Stimulated activated CD8-positive, alpha-beta memory T cell treated with anti-CD3 and anti-CD28 coated beads, Interleukin-12 subunit alpha, Interleukin-12 subunit beta, amount 100 ng/mL, for 24 hours (primary cell): ENCODE data around the gene ACOT9.
"Not testable (repeated sequence)": the region's sequence is repeated elsewhere in the genome, so short reads cannot be mapped to it uniquely, and the experiment has no call there.

ENCODE experiments used
- DNase-seq: peaks from one replicate; pipeline ENCODE4 v3.0.0-alpha.2; 2020; ENCODE audit errors: extremely low read depth

Gene ACOT9, protein sequence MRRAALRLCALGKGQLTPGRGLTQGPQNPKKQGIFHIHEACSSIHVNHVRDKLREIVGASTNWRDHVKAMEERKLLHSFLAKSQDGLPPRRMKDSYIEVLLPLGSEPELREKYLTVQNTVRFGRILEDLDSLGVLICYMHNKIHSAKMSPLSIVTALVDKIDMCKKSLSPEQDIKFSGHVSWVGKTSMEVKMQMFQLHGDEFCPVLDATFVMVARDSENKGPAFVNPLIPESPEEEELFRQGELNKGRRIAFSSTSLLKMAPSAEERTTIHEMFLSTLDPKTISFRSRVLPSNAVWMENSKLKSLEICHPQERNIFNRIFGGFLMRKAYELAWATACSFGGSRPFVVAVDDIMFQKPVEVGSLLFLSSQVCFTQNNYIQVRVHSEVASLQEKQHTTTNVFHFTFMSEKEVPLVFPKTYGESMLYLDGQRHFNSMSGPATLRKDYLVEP

DNA sequence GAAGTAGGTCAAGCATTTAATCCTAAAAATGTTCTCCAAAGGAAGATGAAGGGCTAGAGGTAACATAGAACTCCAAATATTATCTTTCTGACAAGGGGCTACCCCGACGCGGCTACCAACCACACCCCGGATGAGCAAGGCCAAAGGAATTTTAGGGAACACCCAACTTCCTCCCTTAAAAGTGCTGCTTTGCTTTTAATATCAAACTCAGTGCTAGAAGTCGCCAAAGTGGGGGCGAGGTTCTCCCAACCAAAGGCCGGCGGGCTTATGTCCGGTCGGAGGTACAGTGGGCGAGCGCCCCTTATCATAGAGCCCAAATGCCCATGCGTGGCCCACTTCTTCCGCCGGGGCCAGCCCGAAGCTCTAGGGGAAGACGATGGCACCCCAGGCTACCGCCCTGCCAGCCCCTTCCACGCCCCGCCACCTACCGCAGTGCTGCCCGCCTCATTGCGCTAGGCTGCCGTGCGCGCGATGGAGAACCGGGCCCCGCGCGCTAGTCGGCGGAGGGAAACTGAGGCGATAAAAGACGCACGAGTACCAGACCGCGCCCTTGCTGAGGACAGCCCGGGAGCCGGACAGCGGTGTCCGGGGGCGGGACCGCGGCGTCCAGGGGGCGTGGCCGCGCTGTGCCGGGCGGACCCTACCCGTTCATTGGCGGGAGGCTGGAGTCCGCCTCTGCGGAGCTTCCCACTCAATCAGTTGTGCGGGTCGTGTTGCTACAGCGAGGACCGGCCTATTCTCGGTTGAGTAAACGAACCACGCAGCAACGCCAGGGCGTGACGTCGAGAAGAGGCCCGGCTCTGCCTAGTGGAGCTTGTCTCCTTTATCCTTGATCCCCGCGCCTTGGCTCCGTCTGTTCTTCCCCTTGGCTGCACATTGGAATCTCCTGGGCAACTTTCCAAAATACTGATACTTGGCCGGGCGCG lies at the start of gene ACOT9:
ACOT9 (minus strand) TSS at position 580 of the 926 bp plus-strand sequence; CDS start at position 448, 132 bp downstream.
- peak; percentile 30 for DNase-seq

DNA sequence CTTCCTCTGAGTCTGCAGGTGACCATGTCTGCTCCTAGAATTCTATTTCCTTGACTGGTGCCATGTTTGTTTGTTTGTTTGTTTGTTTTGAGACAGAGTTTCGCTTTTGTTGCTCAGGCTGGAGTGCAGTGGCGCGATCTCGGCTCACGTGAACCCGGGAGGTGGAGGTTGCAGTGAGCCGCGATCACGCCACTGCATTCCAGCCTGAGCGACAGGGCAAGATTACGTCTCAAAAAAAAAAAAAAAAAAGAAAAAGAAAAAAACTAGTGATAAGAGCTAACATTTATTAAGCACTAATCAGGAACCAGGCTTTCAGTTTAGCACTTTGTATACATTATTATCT lies 47.0 kb upstream of the ACOT9 start:
- DNase-seq, result no peak

DNA sequence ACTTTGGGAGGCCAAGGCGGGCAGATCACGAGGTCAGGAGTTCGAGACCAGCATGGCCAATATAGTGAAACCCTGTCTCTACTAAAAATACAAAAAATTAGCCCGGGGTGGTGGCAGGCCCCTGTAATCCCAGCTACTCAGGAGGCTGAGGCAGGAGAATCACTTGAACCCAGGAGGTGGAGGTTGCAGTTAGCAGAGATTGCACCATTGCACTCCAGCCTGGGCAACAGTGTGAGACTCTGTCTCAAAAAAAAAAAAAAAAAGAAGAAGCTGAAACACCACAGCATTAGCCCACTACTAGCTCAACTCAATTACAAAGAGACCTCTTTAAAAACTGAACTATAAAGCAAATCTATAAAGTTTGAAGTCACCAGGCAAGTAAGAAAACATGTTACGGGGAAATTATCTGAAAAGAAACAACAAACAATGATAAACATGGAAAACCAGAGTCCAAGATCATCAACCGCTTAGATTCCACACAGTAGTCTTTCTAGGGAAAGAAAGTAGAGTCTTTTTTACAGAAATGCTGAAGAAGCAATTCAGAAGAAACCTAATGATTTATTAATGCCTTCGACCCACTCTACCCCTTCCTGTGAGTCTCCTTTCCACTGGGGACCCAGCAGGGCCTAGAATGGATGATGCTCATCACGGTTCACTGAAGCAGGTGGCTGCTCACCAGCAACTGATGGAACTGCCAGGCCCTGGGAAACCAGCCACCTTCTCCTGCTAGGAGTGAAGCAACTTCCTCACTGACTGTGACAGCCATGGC lies 46.5 kb upstream of the ACOT9 start:
- DNase-seq, result no peak

DNA sequence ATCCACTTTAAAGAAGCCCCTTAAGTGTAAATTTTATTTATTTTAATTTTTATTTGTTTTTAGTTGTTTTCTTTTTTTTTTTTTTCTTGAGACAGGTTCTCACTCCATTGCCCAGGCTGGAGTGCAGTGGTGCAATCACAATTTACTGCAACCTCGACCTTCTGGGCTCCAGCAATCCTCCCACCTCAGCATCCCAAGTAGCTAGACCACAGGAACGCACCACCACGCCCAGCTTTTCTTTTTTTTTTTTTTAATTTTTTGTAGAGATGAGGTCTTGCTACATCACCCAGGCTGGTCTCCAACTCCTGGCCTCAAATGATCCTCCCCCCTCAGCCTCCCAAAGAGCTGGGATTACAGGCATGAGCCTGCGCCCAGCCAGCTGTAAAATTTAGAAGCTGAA lies 45.9 kb upstream of the ACOT9 start:
- DNase-seq, result no peak

DNA sequence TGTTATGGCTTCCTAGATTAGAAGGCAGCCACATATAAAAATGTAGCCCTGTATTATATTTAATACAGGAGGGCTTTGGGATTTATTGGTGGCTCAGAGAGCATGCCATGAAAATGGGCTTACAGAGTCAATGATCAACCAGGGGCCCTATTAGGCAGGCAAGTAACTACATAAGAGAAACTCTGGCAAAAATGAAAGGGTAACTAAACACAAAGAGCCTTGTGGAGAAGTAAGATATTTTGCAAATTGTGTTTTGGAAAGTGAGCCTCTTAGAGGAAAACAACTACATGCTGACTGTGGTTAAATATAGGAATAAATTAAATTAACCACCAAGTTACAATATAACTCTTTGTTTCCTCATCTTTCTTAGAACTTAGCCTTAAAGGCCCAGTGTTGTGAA lies 45.4 kb upstream of the ACOT9 start:
- no peak for DNase-seq

DNA sequence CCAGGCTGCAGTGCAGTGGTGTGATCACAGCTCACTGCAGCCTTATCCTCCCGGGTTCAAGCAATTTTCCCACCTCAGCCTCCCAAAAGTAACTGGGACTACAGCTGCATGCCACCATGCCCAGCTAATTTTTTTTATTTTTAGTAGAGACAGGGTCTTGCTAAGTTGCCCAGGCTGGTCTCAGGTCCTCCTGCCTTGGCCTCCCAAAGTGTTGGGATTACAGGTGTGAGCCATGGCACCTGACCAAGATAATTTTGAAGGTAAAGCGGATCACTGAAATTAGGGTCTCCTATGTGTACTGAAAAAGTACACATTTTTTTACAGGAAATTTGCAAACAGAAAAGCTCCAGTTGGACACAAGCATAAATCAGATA lies 44.7 kb upstream of the ACOT9 start:
- DNase-seq, result no peak

DNA sequence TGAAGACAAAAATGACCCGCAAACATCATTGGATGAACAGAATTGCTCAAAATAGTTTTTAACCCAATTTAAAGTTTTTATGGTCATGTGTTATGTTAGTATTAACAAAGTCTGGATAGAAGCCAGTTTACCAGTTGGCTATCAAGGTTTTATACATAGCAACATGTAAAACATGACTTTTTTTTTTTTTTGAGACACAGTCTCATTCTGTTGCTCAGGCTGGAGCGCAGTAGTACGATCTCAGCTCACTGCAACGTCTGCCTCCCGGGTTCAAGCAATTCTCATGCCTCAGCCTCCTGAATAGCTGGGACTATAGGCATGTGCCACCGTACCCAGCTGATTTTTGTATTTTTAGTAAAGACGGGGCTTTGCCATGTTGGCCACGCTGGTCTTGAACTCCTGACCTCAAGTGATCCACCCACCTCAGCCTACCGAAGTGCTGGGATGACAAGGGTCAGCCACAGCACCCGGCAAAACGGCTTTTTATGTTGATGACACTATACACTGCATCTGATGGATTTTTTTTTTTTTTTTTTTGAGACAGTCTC lies 43.3 kb upstream of the ACOT9 start:
- DNase-seq, result no peak

DNA sequence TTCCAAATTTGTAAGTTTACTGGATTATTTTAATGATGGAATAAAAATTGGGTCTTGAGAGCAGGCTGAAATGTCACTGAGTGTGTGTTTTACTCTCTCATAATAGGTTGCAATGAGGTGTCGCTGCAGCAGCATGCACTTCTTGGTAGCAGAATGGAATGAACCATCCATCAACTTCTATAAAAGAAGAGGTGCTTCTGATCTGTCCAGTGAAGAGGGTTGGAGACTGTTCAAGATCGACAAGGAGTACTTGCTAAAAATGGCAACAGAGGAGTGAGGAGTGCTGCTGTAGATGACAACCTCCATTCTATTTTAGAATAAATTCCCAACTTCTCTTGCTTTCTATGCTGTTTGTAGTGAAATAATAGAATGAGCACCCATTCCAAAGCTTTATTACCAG lies 42.5 kb upstream of the ACOT9 start:
- no peak for DNase-seq

DNA sequence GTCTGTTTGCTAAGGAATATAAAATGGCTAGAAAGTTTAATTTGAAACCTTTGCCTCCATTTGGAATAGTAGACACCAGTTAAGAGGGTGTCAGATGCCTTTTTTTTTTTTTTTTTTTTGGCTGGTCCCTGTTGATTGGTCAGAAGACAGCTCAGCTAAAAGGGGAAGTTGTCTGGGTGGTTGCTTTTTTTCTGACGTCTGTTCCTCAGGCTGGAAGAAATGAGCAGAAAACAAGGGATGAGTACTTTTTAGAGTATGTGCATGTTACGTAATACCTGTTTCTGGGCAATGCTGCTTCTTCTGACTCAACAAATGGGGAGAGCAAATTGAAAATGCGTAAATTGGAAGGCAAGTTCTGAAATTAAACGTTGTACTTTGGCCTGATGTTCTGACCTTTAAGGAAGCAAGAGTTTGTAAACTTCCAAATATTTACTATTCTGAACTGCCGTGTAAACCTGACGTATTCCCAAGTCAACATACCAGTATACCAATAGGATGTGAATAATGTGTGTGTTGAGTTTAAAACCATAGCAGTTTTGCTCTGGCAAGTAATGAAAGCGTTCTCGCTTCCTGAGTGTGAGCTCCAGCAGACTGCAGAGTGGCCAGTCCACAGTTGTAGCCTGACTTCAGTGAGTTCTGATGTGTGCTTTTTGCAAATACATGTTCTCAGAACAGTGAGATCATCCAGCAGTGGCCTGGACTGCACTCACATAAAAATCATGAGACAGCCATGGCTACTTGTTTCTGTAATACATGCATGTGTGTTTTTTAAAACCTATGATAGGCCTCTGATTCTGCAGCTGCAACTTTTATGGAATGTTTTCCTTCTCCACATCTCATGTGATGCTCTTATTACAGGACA lies 41.6 kb upstream of the ACOT9 start:
- DNase-seq, result no peak

DNA sequence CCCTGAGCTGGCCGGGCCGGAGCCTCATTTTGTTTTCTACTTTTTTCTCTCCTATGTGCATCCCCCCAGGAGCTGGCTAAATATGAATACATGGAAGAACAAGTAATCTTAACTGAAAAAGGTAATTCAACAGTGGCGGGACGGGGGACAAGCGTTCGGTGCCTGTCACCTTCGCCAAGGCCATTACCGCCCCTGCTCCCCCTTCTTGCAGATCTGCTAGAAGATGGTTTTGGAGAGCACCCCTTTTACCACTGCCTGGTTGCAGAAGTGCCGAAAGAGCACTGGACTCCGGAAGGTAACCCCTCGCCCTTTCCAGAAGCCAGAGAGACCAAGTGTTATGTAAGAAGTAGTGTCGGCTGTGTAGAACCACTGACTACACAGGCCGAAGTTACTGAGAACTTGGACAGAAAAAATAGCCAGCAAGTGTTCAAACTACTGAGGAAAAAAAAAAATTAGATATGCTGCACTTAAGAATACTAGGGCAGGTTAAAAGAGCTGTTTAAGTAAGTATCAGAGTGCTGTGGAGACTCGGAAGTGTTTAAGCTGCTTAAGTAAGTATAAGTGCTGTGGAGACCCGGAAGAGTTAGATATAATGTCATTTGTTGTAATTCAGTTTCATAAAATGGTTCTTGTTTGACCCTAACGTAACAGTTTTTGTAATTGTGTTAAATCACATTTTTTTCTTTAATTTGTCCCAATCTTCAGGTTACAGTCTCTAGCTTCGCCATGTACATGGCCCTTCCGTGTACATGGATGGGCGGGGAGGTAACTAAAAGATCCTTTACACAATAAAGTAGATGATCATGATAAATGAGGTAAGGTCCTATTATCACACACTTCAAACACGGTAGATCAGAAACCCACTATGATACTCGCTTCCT lies 40.8 kb upstream of the ACOT9 start:
- no peak for DNase-seq

DNA sequence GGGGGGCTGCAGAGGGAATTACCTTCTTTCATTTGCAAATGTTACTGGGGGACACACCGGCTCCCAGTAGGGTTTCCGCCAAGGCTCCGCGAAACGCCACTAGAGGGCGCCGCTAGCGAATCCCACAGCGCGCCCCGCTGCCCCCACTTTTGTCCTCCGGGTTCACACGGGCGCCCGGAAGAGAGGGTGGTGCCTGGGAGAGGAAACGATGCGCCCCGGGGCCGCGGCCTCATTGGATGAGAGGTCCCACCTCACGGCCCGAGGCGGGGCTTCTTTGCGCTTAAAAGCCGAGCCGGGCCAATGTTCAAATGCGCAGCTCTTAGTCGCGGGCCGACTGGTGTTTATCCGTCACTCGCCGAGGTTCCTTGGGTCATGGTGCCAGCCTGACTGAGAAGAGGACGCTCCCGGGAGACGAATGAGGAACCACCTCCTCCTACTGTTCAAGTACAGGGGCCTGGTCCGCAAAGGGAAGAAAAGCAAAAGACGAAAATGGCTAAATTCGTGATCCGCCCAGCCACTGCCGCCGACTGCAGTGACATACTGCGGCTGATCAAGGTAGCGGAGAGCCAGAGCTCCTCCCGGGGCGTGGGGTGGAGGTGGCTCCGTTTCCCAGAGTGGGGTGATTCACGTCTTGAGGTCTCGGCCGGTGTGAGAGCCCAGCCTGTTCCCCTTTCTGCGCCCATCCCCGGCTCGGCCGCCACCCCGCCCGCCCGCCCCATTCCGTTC lies 40.0 kb upstream of the ACOT9 start, which contains the start of gene SAT1:
SAT1 (plus strand) TSS at position 311 of the 726 bp plus-strand sequence; CDS start at position 490, 179 bp downstream.
- peak; percentile 74 for DNase-seq

DNA sequence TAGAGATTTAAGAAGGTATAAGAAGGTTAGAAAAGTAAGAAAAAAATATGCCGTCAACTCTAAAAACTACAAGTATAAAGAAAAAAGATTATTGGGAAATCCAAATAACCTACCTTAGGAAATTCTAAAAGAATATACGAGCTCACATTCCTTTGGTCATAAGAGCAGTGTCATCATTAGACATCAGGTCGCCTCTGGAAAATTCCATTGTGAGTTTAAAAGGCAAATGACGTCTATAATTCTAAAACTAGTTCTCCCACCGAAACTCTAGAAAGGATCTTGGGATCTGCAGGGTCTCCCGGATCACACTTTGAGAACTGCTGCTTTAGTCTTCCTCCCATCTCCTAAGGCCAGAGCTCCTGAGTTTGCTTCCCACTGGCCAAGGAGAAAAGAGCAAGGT lies 39.4 kb upstream of the ACOT9 start:
- no peak for DNase-seq

DNA sequence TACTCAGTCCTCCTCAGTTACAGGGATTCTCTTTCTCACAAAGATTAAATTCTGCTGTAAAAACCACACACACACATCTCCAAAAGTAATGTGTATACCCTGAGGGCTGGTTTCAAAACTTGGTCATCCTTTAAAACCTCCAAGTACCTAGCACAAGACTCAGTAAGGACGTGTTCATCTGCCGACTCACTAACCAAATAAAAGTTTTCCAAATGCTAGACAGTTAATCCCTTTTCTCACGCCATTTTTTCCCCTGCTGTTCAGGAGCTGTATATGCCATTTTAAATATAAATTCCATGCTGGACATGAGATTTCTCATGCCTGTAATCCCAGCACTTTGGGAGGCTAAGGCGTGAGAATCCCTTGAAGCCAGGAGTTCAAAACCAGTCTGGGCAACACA lies 35.9 kb upstream of the ACOT9 start:
- no peak for DNase-seq

DNA sequence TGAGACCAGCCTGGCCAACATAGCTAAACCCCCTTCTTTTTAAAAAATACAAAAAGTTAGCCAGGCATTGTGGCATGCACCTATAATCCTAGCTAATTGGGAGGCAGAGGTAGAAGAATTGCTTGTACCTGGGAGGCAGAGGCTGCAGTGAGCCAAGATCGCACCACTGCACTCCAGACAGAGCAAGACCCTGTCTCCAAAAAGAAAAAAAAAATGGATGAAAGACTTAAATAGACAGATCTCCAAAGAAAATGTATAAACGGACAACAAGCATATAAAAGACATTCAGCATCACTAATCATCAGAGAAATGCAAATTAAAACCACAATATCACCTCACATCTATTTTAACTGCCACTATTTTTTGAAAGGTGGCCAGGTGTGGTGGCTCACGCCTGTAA lies 33.3 kb upstream of the ACOT9 start:
- DNase-seq, result no peak

DNA sequence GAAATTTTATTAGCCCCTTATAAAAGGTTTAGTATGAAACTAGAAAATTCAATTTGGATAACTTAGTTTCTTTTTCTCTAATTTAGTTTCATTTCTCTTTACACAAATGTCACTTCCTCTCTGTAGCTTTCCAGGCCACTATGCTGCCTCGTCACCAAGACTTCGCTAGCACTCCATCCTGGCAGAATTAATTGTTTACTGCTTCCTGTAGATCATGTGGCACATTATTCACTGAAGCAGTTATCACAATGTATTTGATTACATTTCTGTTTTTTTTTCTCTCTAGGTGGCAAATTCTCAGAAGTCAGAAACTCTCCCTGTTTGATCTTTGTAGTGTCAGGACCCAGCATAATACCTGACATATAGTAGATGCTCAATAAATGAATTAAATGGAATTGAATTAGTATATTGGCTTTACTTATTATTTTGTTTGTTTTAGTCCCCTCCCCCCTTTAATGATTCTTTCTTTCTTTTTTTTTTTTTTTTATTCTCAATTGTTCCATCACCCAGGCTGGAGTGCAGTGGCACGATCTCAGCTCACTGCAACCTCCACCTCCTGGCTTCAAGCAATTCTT lies 30.6 kb upstream of the ACOT9 start:
- DNase-seq, result no peak

DNA sequence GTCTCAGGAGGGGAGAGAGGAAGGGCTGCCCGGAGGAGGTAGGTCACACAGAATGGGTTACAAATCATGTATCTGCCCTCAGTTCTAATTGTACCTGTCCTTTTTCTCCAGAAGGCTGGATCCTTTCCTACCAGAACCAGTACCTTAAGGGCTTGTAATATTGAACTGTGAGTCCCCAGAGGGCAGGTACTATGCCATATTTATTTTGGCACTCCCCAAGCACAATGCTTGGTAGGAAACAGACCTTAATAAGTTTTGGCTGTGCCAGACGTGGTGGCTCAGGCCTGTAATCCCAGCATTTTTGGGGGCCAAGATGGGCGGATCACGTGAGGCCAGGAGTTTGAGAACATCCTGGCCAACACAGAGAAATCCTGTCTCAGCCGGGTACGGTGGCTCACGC lies 28.0 kb upstream of the ACOT9 start:
- DNase-seq, result not testable (repeated sequence)

DNA sequence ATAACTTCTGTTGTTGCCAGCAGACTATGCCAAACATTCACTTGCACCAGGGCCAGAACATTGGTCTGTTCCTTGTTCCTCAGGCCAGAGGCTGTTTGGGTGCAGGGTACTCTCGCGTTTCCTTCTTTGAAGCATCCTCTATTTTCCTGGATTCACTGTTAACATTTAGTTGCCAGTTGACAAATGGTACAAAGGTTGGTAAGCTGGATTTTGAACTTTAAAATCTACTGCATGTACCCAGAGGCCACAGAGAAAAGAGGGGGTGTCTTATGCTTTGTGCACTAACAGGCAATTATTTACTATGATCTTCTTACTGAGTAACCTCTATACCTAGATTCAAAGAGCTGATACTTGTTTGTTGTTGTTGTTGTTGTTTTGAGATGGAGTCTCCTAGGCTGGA lies 27.1 kb upstream of the ACOT9 start:
- no peak for DNase-seq

DNA sequence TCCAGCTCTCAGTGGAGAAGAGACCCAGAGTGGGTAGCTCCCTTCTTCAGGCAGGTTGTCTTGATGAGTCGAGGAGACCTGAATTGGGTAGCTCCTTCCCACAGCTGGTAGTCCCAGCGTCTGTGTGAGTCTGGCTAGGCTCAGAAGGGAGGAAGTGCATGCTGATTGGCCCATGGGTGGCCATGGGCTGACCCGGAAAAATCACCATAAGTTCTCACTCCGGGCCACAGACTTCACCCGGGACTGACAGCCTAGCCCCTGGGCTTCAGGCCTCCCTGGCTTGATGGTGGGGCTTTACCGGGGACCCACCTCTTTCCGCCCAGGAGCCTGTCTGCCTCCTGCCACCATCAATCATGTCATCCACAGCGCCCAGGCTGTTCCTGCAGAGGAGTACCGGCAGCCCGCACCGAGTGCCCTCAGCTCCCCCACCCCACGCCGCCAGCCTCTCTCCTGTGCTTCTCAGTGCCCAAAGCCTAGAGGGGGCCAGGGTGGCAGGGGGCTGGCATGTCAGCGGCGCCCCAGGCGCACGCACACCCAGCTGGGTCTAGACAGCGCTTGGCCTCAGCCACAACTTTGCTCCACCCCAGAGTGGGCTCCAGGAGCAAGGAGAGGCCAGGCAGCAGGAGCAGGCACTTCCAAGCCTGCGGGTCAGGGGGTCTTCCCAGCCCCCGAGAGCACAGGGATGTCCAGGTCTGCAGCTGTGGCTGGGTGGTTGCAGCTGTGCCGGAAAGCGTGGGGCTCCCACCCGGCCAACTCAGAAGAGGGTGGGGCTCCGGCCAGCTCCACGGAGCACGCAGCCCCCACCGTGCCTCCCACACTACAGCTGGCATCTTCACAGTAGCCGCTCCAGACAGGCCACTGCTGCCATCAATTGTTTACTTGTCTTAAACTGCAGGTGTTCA lies 23.8 kb upstream of the ACOT9 start:
- no peak for DNase-seq
